Heart left ventricle (tissue), 16 donors: ENCODE measurements around the gene ALAS1. TPM values are rescaled to one million over a fixed set of nuclear protein-coding genes. Genes with fewer than 3 reads are reported as not detected.

ENCODE experiments used
- ATAC-seq, 4 donors: fragments of 200-7000 bp; cut with Tn5 transposase; one replicate each; pipeline ENCODE4 v1.9.1; 2020 to 2022; ENCODE audit warnings: moderate library complexity in 4 of 4, mild to moderate bottlenecking in 3 of 4, moderate number of reproducible peaks in 1 of 4
- DNase-seq, 5 donors: peaks; one replicate each; pipeline ENCODE4 v3.0.0-alpha.2; 2020
- H3K27ac ChIP-seq, 12 donors: fragments of 200-600 bp; sonication (generic) in 4 of 12; one replicate each; pipeline versions ENCODE4 v1.5.0 to v1.8.0; 2016 to 2022; ENCODE audit warnings: mild to moderate bottlenecking in 2 of 12
- H3K27me3 ChIP-seq, 9 donors: fragments of 200-600 bp; sonication (generic) in 2 of 9; one replicate each; pipeline versions ENCODE4 v1.5.1 to v1.8.0; 2016 to 2022; ENCODE audit warnings: mild to moderate bottlenecking in 3 of 9
- H3K36me3 ChIP-seq, 9 donors: fragments of 200-600 bp; sonication (generic) in 2 of 9; one replicate each; pipeline versions ENCODE4 v1.5.0 to v1.8.0; 2018 to 2022; ENCODE audit warnings: mild to moderate bottlenecking in 2 of 9
- H3K4me1 ChIP-seq, 12 donors: fragments of 200-600 bp; sonication (generic) in 4 of 12; one replicate each; pipeline versions ENCODE4 v1.5.0 to v1.8.0; 2016 to 2022; ENCODE audit warnings: mild to moderate bottlenecking in 3 of 12
- H3K4me3 ChIP-seq, 12 donors: fragments of 200-600 bp; sonication (generic) in 4 of 12; one replicate each; pipeline versions ENCODE4 v1.5.0 to v1.8.0; 2017 to 2022; ENCODE audit warnings: mild to moderate bottlenecking in 9 of 12, moderate library complexity in 4 of 12
- H3K9me3 ChIP-seq, 12 donors: fragments of 200-600 bp; sonication (generic) in 4 of 12; one replicate each; pipeline versions ENCODE4 v1.5.0 to v1.8.0; 2016 to 2022; ENCODE audit warnings: mild to moderate bottlenecking in 1 of 12
- CTCF ChIP-seq, 12 donors: fragments of 200-600 bp; sonication (generic) in 4 of 12; IDR thresholded peaks; one replicate each; pipeline versions ENCODE4 v1.5.0 to v1.8.0; 2018 to 2022; ENCODE audit warnings: antibody characterized with exemption in 12 of 12, mild to moderate bottlenecking in 5 of 12
- POLR2A ChIP-seq, 2 donors: fragments of 450-650 bp; IDR thresholded peaks; one replicate each; pipeline ENCODE4 v1.6.1; 2017; ENCODE audit warnings: antibody characterized with exemption in 2 of 2, mild to moderate bottlenecking in 2 of 2, moderate library complexity in 2 of 2
- WGBS, 4 donors: extraction: QIAGEN DNeasy Blood & Tissue Kit in 2 of 4; methylation state at CpG; one replicate each; pipeline versions ENCODE4 v1.1.5 to v1.1.7; 2013 to 2018; 5-methylcytosine and 5-hydroxymethylcytosine counted together
- intact Hi-C, 10 donors: fragments of 100-400 bp; cut with DNase I; formaldehyde crosslinking; loops; one replicate each; pipeline versions ENCODE4 v1.11.1 to v1.14.2; 2022
- polyA plus RNA-seq, 2 donors: library from polyadenylated mRNA; stranded (reverse); fragments of 200-250 nt; gene quantifications; one replicate each; pipeline ENCODE4 v1.2.3, GENCODE V29; 2013
- total RNA-seq, 9 donors: library from RNA; depleted of rRNA in 2 of 9; stranded (reverse); fragments of >200 nt in 2 of 9; fragmentation: NEBNext Ultra II Directional in 3 of 9; extraction: Animal tissue kit (Norgen Biotek cat#: 25700) in 3 of 9; gene quantifications; one replicate each; pipeline versions ENCODE4 v1.1.0 to v1.2.4, GENCODE V29; 2016 to 2023
- donor health status: ischemic (EF 13 %, LVEDD 7.1; RV severe dilation, severe dysfunction).
- donor health status: healthy with polysubstance abuse.
- donor health status: DM: no; HTN: yes; CAD: no.
- donor health status: DM: no; HTN: no; CAD: no.
- donor health status: ischemic (EF 25% LVEDD 6.9; RV normal size, moderate dysfunction).
- donor health status: ischemic (EF 25% LVEDD 5.7; RV mildly dilated, moderate dysfunction).
- donor health status: healthy.
- donor health status: DM: yes; HTN: yes; CAD: no.
- donor health status: ischemic (EF 35%, LVEDD 5.7; RV mildly dilated, moderate dysfunction).
- donor health status: nonischemic (EF 11% LVEDD 7.7; RV severe dilation, severe dysfunction).
- donor health status: DM: yes; HTN: yes; CAD: no.
- donor health status: PGD.
- donor health status: ischemic (EF 29% LVEDD 5.4; RV normal size, mild dysfunction).
- donor health status: nonischemic (EF 23%, LVEDD 6.1; RV moderate dilation, normal function).

The ALAS1 gene
- total and polyA plus RNA-seq, 11 donors: 77.9 to 213 (median 132) TPM

GRCh38 chr3:52196977-52197376 lies 983 bp upstream of the ALAS1 start:
- H3K4me3 ChIP-seq: peak overlapping the region in 1 of 12 donors; percentile 97
- DNase-seq: peak in 1 of 5 donors; percentile 52
- H3K27me3 ChIP-seq: no peaks in the 10 kb centered on the region
- H3K36me3 ChIP-seq: peaks cover 0 to 29% (median 26%) of the 10 kb centered on the region in 9 donors
- WGBS, 4 donors: 50 to 70% (median 55%) methylated on average over 3 of the region's 3 CpGs
- peak overlapping the region in 11 of 12 donors; percentile 73 to 96 (median 91) for H3K27ac ChIP-seq
- H3K4me1 ChIP-seq: peaks cover 8 to 64% (median 52%) of the 10 kb centered on the region in 12 donors
- TF ChIP-seq CTCF (IDR thresholded peaks at IDR 0.05) (no peak), POLR2A (IDR thresholded peaks at IDR 0.05) (no peak)
- ATAC-seq: peak in 1 of 4 donors; percentile 1
- intact Hi-C loops: loop anchor here in 6 of 10 donors (1.0 to 5.0 kb wide), 5 partner anchors 35 to 45 kb away; partner anchors contain the start of gene POC1A (in 4 of the 6)
- H3K9me3 ChIP-seq: no peaks in the 10 kb centered on the region

- peaks cover 8 to 69% (median 57%) of the 10 kb centered on the region in 12 donors for H3K4me1 ChIP-seq
- intact Hi-C loops: loop anchor here in 6 of 10 donors (1.0 to 5.0 kb wide), 5 partner anchors 35 to 45 kb away; partner anchors contain the start of gene POC1A (in 4 of the 6)
- H3K9me3 ChIP-seq: no peaks in the 10 kb centered on the region
- DNase-seq (no peak), ATAC-seq (peak in 2 of 4 donors; percentile 2 to 3)
- peak overlapping the region in 11 of 12 donors; percentile 66 to 99 (median 85) for H3K4me3 ChIP-seq
- H3K36me3 ChIP-seq: peaks cover 0 to 34% (median 31%) of the 10 kb centered on the region in 9 donors
- TF ChIP-seq CTCF (IDR thresholded peaks at IDR 0.05): no peak
- 38 to 46% (median 41%) methylated on average over 10 of the region's 10 CpGs for WGBS, 4 donors
- no peaks in the 10 kb centered on the region for H3K27me3 ChIP-seq
- H3K27ac ChIP-seq: peak overlapping the region; percentile 8 to 96 (median 90)
Measured at GRCh38 chr3:52197499-52197841, 490 bp upstream of the ALAS1 start.

DNA sequence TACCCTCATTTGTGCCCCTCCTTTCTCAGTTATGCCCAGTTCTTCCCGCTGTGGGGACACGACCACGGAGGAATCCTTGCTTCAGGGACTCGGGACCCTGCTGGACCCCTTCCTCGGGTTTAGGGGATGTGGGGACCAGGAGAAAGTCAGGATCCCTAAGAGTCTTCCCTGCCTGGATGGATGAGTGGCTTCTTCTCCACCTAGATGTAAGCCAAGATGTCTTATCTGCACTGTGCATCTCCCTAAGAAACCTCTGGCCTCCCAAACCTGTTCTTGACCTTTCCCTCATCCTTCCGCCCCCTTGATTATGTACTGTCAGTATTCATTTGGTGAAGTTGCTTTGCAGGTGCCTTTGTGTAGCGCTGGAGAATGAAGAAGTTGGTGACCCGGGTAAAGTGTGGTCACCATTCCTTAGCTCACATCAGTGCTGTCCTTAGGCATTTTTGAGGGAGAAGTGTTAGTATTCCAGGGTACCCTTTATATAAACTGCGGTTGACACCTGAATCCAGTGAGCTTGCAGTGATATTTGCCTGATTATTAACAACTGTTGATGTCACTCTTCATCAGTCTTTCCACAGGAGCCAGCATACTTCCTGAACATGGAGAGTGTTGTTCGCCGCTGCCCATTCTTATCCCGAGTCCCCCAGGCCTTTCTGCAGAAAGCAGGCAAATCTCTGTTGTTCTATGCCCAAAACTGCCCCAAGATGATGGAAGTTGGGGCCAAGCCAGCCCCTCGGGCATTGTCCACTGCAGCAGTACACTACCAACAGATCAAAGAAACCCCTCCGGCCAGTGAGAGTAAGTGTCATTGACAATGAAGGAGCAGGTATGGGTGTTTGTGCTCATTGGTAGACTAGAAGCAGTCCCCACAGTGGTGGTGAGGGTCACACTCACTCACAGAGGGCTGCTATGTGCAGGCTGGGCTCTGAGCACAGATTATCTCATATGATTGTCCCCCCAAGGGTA lies 966 bp downstream of the ALAS1 start:
- H3K27ac ChIP-seq: peak overlapping the region; percentile 53 to 96 (median 90)
- no peak for TF ChIP-seq CTCF (IDR thresholded peaks at IDR 0.05)
- no peak for TF ChIP-seq POLR2A (IDR thresholded peaks at IDR 0.05)
- no peak for ATAC-seq
- no peak for DNase-seq
- H3K27me3 ChIP-seq: no peaks in the 10 kb centered on the region
- H3K9me3 ChIP-seq: no peaks in the 10 kb centered on the region
- peaks cover 0 to 48% (median 45%) of the 10 kb centered on the region in 9 donors for H3K36me3 ChIP-seq
- 32 to 49% (median 40%) methylated on average over 13 to 14 of the region's 14 CpGs for WGBS, 4 donors
- H3K4me3 ChIP-seq: peak overlapping the region; percentile 46 to 99 (median 84)
- H3K4me1 ChIP-seq: peaks cover 8 to 83% (median 65%) of the 10 kb centered on the region in 12 donors
- intact Hi-C loops: loop anchor here in 6 of 10 donors (1.0 to 5.0 kb wide), 5 partner anchors 17 to 47 kb away; partner anchors contain the start of gene POC1A (in 3 of the 6)
